Fibroblast of villous mesenchyme (primary cell): Measurements from ENCODE around the gene NKAIN4. TPM values are rescaled to one million over a fixed set of nuclear protein-coding genes. Genes with fewer than 3 reads are reported as not detected.

Experiments
- DNase-seq: peaks from one replicate; pipeline ENCODE4 v3.0.0-alpha.2; 2010; ENCODE audit warnings: low read depth
- H3K4me3 ChIP-seq: 2 replicates; pipeline ENCODE4 v1.5.1; 2011; ENCODE audit warnings: low read depth, mild to moderate bottlenecking, low read length
- total RNA-seq: library from RNA; depleted of rRNA; stranded (reverse); fragments of >200 nt; gene quantifications from 2 replicates; pipeline ENCODE4 v1.2.3, GENCODE V29; 2012
- TF ChIP-seq, protein P1 (sequence below): IDR thresholded peaks from 2 replicates; pipeline ENCODE4 v1.5.1; 2012; ENCODE audit warnings: low read depth, mild to moderate bottlenecking, low read length; ENCODE audit not compliant: insufficient read depth

Gene NKAIN4
- total RNA-seq, 1 donor, result not detected

DNA sequence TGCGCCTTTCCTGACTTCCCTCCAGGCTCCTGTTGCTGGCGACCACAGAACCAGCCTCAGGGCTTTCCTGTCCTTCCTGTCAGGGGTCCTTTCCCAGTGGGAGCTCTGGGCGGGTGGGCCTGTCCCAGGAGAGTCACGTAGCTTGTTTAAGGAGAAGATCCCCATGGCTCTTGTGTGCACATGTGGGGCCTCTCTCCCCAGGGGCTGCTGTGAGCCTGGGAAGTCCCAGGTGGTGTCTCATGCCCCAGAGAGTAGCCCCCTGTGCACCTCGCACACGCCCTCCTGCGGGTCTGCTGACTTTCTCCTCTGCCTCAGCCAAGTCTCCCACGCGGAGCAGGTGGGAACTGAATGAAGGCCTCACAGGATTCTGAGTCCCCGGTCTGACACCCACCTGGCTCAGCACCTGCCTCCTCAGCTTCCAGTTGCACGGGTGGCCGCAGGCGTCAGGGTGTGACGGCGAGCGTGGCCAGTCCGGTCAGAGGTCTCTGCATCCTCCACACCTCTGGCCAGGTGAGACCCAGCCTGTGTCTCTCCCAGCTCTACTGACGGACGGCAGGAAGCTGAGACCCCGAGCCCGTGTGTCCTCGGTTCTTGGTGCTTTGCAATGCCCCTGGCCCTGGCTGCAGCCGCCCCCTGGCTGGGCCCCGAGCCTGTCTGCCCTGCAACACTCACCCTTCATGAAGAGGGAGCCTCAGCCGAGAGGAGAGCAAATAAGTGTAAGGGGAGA is 5.6 kb upstream of the NKAIN4 start:
- TF ChIP-seq, protein P1, sequence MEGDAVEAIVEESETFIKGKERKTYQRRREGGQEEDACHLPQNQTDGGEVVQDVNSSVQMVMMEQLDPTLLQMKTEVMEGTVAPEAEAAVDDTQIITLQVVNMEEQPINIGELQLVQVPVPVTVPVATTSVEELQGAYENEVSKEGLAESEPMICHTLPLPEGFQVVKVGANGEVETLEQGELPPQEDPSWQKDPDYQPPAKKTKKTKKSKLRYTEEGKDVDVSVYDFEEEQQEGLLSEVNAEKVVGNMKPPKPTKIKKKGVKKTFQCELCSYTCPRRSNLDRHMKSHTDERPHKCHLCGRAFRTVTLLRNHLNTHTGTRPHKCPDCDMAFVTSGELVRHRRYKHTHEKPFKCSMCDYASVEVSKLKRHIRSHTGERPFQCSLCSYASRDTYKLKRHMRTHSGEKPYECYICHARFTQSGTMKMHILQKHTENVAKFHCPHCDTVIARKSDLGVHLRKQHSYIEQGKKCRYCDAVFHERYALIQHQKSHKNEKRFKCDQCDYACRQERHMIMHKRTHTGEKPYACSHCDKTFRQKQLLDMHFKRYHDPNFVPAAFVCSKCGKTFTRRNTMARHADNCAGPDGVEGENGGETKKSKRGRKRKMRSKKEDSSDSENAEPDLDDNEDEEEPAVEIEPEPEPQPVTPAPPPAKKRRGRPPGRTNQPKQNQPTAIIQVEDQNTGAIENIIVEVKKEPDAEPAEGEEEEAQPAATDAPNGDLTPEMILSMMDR, result no peak
- no peak for DNase-seq
- no peak overlapping the region for H3K4me3 ChIP-seq

DNA sequence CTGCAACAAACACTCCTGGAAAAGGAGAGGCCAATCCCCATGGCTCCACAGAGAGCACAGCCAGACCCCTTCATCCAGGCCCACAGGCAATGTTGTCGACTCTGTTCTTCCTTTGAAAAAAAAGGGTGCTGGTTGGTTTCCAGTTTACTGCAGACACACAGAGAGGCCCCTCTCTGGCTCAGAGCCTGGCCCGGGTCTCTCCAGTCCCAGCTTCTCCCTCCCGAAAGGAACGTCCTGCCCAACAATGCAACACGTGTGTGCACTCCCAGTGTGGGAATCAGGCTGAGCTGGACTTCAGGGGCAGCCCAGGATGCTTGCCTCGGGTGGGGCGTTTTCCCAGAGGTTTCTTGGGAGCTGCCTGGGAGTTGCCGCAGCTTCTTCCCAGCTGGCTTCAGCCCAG is 4.5 kb upstream of the NKAIN4 start:
- peak; percentile 28 for DNase-seq
- TF ChIP-seq, protein P1, result no peak
- no peak overlapping the region for H3K4me3 ChIP-seq

DNA sequence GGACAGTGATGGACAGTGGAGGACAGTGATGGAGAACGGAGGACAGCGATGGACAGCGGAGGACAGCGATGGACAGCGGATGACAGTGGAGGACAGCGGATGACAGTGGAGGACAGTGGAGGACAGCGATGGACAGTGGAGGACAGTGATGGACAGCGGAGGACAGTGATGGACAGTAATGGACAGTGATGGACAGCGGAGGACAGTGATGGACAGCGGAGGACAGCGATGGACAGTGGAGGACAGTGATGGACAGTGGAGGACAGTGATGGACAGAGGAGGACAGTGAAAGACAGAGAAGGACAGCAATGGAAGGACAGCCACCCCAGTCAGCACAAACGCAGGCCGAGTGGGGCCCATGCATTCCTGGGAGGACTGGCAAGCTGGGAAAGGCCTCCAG is 3.4 kb upstream of the NKAIN4 start:
- TF ChIP-seq, protein P1, result no peak
- DNase-seq, result no peak
- no peak overlapping the region for H3K4me3 ChIP-seq

DNA sequence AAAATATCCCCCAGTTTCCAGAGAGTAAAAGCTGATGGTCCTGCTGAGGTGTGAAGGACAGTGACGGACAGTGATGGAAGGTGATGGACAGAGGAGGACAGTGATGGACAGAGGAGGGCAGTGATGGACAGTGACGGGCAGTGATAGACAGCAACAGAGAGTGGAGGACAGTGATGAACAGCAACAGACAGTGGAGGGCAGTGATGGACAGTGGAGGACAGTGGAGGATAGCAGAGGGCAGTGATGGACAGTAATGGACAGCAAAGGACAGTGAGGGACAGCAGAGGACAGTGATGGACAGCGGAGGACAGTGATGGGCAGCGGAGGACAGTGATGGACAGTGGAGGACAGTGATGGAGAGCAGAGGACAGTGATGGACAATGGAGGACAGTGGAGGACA is 2.7 kb upstream of the NKAIN4 start:
- H3K4me3 ChIP-seq, result no peak overlapping the region
- TF ChIP-seq, protein P1, result no peak
- DNase-seq, result no peak

GRCh38 chr20:63255931-63256704 is 1.9 kb upstream of the NKAIN4 start:
- no peak overlapping the region for H3K4me3 ChIP-seq
- TF ChIP-seq, protein P1, result no peak
- DNase-seq, result no peak

DNA sequence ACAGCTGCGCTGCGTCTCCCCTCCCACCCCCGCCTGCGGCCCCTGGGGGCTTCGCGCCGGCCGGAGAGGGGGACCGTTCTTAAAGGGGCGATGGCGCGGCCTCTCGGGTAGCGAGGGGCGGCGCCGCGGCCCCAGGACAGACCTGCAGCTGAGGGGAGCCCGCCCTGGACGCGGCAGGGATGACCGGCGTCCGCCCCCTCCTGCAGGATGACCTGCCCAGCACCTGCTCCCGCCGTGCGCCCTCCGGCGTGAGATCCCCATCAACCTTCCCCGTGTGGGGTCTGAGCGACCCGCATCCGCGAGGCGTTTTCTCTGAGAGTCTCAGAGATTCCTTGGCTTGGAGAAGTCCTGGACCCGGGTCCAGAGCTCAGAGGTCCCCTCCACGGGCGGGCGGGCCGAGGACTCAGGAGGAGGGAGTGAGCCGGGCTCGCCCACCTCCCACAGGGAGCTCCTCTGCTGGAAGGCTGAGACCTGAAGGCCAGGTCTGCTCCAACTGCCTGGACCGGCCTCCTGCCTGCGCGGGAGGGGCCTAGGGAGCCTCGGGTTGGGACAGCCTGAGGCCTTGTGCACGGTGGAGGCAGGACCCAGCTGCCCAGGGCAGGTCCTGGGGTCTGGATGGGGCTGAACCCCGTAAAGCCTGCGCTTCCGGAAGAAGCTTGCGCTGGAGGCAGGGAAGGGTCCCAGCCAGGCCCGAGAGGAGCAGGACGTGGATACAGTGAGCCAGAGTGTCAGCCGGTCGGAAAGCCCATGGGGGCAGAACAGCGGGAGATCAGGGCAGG is 532 bp upstream of the NKAIN4 start:
- no peak for DNase-seq
- TF ChIP-seq, protein P1, result no peak
- no peak overlapping the region for H3K4me3 ChIP-seq
